HEK293 (cell line): ENCODE results near the gene ACSF2.

Source experiments
- CTCF ChIA-PET: fragments of 350-600 bp; formaldehyde crosslinking; extraction: SDS; loops from one replicate; lab custom pipeline; 2021; ENCODE audit warnings: antibody characterized with exemption; lab: Yijun Ruan, JAX
- POLR2A ChIA-PET: fragments of 300-600 bp; formaldehyde crosslinking; extraction: SDS; loops from one replicate; lab custom pipeline; 2020; ENCODE audit warnings: antibody characterized with exemption, inconsistent platforms; lab: Yijun Ruan, JAX
- H3K27ac ChIP-seq: fragments of 200-500 bp; sonication (Bioruptor generic); 2 replicates; pipeline ENCODE4 v1.5.1; 2014; ENCODE audit warnings: low read depth, low read length, control low read depth, inconsistent platforms; ENCODE audit errors: extremely low read depth
- H3K36me3 ChIP-seq, 2 experiments: fragments of 200-500 bp in 1 of 2; sonication (Bioruptor generic) in 1 of 2; 1 replicate in 1 of 2; 2 replicates in 1 of 2; pipeline ENCODE4 v1.5.1; 2014 to 2017; ENCODE audit warnings: inconsistent platforms in 2 of 2, low read length in 2 of 2; ENCODE audit not compliant: control insufficient read depth in 2 of 2, insufficient read depth in 1 of 2
- H3K4me1 ChIP-seq: fragments of 200-500 bp; sonication (Bioruptor generic); 2 replicates; pipeline ENCODE4 v1.5.1; 2014; ENCODE audit warnings: mild to moderate bottlenecking, low read length, inconsistent platforms; ENCODE audit not compliant: control insufficient read depth, insufficient read depth
- H3K4me3 ChIP-seq: 2 replicates; pipeline ENCODE4 v1.5.1; 2011; ENCODE audit warnings: low read depth, mild to moderate bottlenecking, control low read depth, low read length, moderate library complexity
- H3K9me3 ChIP-seq: fragments of 200-500 bp; sonication (Bioruptor generic); 2 replicates; pipeline ENCODE4 v1.5.1; 2014; ENCODE audit warnings: low read depth, low read length, inconsistent platforms; ENCODE audit not compliant: control insufficient read depth, insufficient read depth
- BCL11A ChIP-seq: fragments of 450-650 bp; formaldehyde crosslinking; IDR thresholded peaks from 2 replicates; pipeline ENCODE4 v1.5.1; 2016; ENCODE audit warnings: low read depth, missing biosample characterization, missing genetic modification characterization
- PRDM6 ChIP-seq: fragments of 450-650 bp; formaldehyde crosslinking; IDR thresholded peaks from 2 replicates; pipeline ENCODE4 v1.5.1; 2017; ENCODE audit warnings: missing biosample characterization, missing genetic modification characterization
- TRIM28 ChIP-seq: IDR thresholded peaks from 2 replicates; pipeline ENCODE4 v1.6.1; 2011; ENCODE audit warnings: low read length, control low read depth, borderline replicate concordance
- ZBTB48 ChIP-seq: fragments of 450-650 bp; formaldehyde crosslinking; IDR thresholded peaks from 2 replicates; pipeline ENCODE4 v1.5.1; 2016; ENCODE audit warnings: missing biosample characterization, missing genetic modification characterization
- ZBTB49 ChIP-seq: fragments of 450-650 bp; formaldehyde crosslinking; IDR thresholded peaks from 2 replicates; pipeline ENCODE4 v1.5.1; 2016; ENCODE audit warnings: missing biosample characterization, missing genetic modification characterization, low read depth
- ZNF10 ChIP-seq: fragments of 450-650 bp; formaldehyde crosslinking; IDR thresholded peaks from 2 replicates; pipeline ENCODE4 v1.5.1; 2017; ENCODE audit warnings: missing biosample characterization, missing genetic modification characterization
- ZNF2 ChIP-seq: fragments of 450-650 bp; formaldehyde crosslinking; IDR thresholded peaks from 2 replicates; pipeline ENCODE4 v1.5.1; 2016; ENCODE audit warnings: missing biosample characterization, missing genetic modification characterization
- ZNF23 ChIP-seq: fragments of 450-650 bp; formaldehyde crosslinking; IDR thresholded peaks from 2 replicates; pipeline ENCODE4 v1.5.1; 2016; ENCODE audit warnings: missing biosample characterization, missing genetic modification characterization, borderline replicate concordance
- ZNF529 ChIP-seq: fragments of 450-650 bp; formaldehyde crosslinking; IDR thresholded peaks from 2 replicates; pipeline ENCODE4 v1.5.1; 2017; ENCODE audit warnings: missing genetic modification characterization, missing biosample characterization; ENCODE audit not compliant: insufficient replicate concordance
- ZNF555 ChIP-seq: fragments of 450-650 bp; formaldehyde crosslinking; conservative IDR thresholded peaks from 2 replicates; pipeline ENCODE4 v1.5.1; 2017; ENCODE audit warnings: missing biosample characterization, mild to moderate bottlenecking, missing genetic modification characterization, inconsistent platforms
- ZNF580 ChIP-seq: fragments of 450-650 bp; formaldehyde crosslinking; IDR thresholded peaks from 2 replicates; pipeline ENCODE4 v1.5.1; 2016; ENCODE audit warnings: missing biosample characterization, missing genetic modification characterization
- ZNF670 ChIP-seq: fragments of 450-650 bp; formaldehyde crosslinking; IDR thresholded peaks from 2 replicates; pipeline ENCODE4 v1.5.1; 2016; ENCODE audit warnings: missing biosample characterization, missing genetic modification characterization, low read depth
- TF ChIP-seq, protein P1 (sequence below): fragments of 450-650 bp; formaldehyde crosslinking; IDR thresholded peaks from 2 replicates; pipeline ENCODE4 v1.5.1; 2016; ENCODE audit warnings: missing biosample characterization, missing genetic modification characterization

The ACSF2 gene

GRCh38 chr17:50406578-50406977 is 19.4 kb upstream of the ACSF2 start:
- ChIA-PET POLR2A (interaction anchor here (1.1 kb wide), 1 partner anchor 9 kb away, joined by 4 read pairs; the partner anchor contains the start of gene LRRC59), CTCF (interaction anchor here (3.4 kb wide), 1 partner anchor 9 kb away, joined by 39 read pairs; the partner anchor contains the start of gene LRRC59)
- H3K36me3 ChIP-seq, result no peaks in the 10 kb centered on the region

GRCh38 chr17:50407921-50408320 is 18.1 kb upstream of the ACSF2 start:
- CTCF ChIA-PET, result interaction anchor here (0.7 to 3.4 kb wide), 2 partner anchors 10 to 93 kb away, joined by 6 to 39 read pairs; partner anchors contain the start of gene LRRC59

More at GRCh38 chr17:50406578-50406977, 19.4 kb upstream of the ACSF2 start:
- Histone ChIP-seq H3K4me3 (no peak overlapping the region), H3K9me3 (no peaks in the 10 kb centered on the region), H3K27ac (no peak overlapping the region), H3K4me1 (no peaks in the 10 kb centered on the region)
- no peak for TF ChIP-seq ZNF529 (tag by site-specific recombination)
- TF ChIP-seq, protein P1, sequence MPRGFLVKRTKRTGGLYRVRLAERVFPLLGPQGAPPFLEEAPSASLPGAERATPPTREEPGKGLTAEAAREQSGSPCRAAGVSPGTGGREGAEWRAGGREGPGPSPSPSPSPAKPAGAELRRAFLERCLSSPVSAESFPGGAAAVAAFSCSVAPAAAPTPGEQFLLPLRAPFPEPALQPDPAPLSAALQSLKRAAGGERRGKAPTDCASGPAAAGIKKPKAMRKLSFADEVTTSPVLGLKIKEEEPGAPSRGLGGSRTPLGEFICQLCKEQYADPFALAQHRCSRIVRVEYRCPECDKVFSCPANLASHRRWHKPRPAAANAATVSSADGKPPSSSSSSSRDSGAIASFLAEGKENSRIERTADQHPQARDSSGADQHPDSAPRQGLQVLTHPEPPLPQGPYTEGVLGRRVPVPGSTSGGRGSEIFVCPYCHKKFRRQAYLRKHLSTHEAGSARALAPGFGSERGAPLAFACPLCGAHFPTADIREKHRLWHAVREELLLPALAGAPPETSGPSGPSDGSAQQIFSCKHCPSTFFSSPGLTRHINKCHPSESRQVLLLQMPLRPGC, result no peak
- no peak for TF ChIP-seq ZBTB48

GRCh38 chr17:50412188-50412732 is 13.8 kb upstream of the ACSF2 start:
- ChIA-PET CTCF (interaction anchor here (5.6 kb wide), 1 partner anchor 15 kb away, joined by 36 read pairs; the partner anchor contains the start of gene LRRC59), POLR2A (interaction anchor here (2.5 kb wide), 1 partner anchor 15 kb away, joined by 8 read pairs; the partner anchor contains the start of gene LRRC59)
- Histone ChIP-seq H3K27ac (no peak overlapping the region), H3K36me3 (no peaks in the 10 kb centered on the region), H3K4me3 (no peak overlapping the region), H3K9me3 (no peaks in the 10 kb centered on the region), H3K4me1 (no peaks in the 10 kb centered on the region)
- TF ChIP-seq ZNF580 (no peak), ZNF2 (tag by site-specific recombination) (no peak), BCL11A (tag by site-specific recombination) (no peak), ZNF555 (tag by site-specific recombination) (no peak), PRDM6 (tag by site-specific recombination) (no peak)

More at GRCh38 chr17:50407921-50408320, 18.1 kb upstream of the ACSF2 start:
- Histone ChIP-seq H3K4me3 (no peak overlapping the region), H3K27ac (no peak overlapping the region), H3K4me1 (no peaks in the 10 kb centered on the region)
- POLR2A ChIA-PET, result interaction anchor here (1.9 kb wide), 1 partner anchor 11 kb away, joined by 5 read pairs; the partner anchor contains the start of gene LRRC59
- TF ChIP-seq ZNF670 (tag by site-specific recombination), result no peak
- no peak for TF ChIP-seq ZBTB49 (tag by site-specific recombination)
- no peak for TF ChIP-seq ZNF23
- TF ChIP-seq TRIM28, result no peak
- TF ChIP-seq ZNF10 (tag by site-specific recombination), result no peak
- TF ChIP-seq, all 188 proteins: peak for 0
- Histone ChIP-seq H3K36me3 (no peaks in the 10 kb centered on the region), H3K9me3 (no peaks in the 10 kb centered on the region)
